Osteocyte (in vitro differentiated cells): ENCODE data around the gene MYO3A. TPM values are rescaled to one million over a fixed set of nuclear protein-coding genes. Genes with fewer than 3 reads are reported as not detected.

Experiments
- DNase-seq: peaks from one replicate; pipeline ENCODE4 v3.0.0; 2021; ENCODE audit warnings: mixed read lengths; ENCODE audit not compliant: unreplicated experiment; ENCODE audit errors: extremely low spot score
- H3K27ac Mint-ChIP-seq: one replicate; pipeline ENCODE4 v1.8.0; 2021; ENCODE audit warnings: mild to moderate bottlenecking, mixed read lengths; ENCODE audit not compliant: unreplicated experiment
- H3K27me3 Mint-ChIP-seq: one replicate; pipeline ENCODE4 v1.8.0; 2021; ENCODE audit warnings: mixed read lengths; ENCODE audit not compliant: unreplicated experiment
- H3K36me3 Mint-ChIP-seq: one replicate; pipeline ENCODE4 v1.8.0; 2021; ENCODE audit warnings: mixed read lengths; ENCODE audit not compliant: unreplicated experiment
- H3K4me1 Mint-ChIP-seq: one replicate; pipeline ENCODE4 v1.8.0; 2021; ENCODE audit warnings: mixed read lengths; ENCODE audit not compliant: unreplicated experiment
- H3K4me3 Mint-ChIP-seq: one replicate; pipeline ENCODE4 v1.8.0; 2021; ENCODE audit warnings: mild to moderate bottlenecking, moderate library complexity, mixed read lengths; ENCODE audit not compliant: unreplicated experiment
- H3K9me3 Mint-ChIP-seq: one replicate; pipeline ENCODE4 v1.8.0; 2021; ENCODE audit warnings: mixed read lengths; ENCODE audit not compliant: unreplicated experiment
- CTCF ChIP-seq: fragments of 200-600 bp; sonication (generic); IDR thresholded peaks from 2 replicates; pipeline ENCODE4 v1.5.0; 2021; ENCODE audit warnings: antibody characterized with exemption, mild to moderate bottlenecking, moderate library complexity
- total RNA-seq: library from RNA; stranded (reverse); gene quantifications from 2 replicates; pipeline ENCODE4 v1.2.1, GENCODE V29; 2021

The MYO3A gene
- total RNA-seq, 1 donor from 2014 or later: not detected

- H3K27me3 Mint-ChIP-seq: peaks cover 54% of the 10 kb centered on the region
- no peak for TF ChIP-seq CTCF
- peaks cover 13% of the 10 kb centered on the region for H3K4me1 Mint-ChIP-seq
- no peak overlapping the region for H3K27ac Mint-ChIP-seq
- H3K36me3 Mint-ChIP-seq: no peaks in the 10 kb centered on the region
- peaks cover 3% of the 10 kb centered on the region for H3K9me3 Mint-ChIP-seq
- no peak for DNase-seq
- H3K4me3 Mint-ChIP-seq: peak overlapping the region; percentile 51
Measured at GRCh38 chr10:26215935-26216584, 282.0 kb downstream of the MYO3A start.

DNA sequence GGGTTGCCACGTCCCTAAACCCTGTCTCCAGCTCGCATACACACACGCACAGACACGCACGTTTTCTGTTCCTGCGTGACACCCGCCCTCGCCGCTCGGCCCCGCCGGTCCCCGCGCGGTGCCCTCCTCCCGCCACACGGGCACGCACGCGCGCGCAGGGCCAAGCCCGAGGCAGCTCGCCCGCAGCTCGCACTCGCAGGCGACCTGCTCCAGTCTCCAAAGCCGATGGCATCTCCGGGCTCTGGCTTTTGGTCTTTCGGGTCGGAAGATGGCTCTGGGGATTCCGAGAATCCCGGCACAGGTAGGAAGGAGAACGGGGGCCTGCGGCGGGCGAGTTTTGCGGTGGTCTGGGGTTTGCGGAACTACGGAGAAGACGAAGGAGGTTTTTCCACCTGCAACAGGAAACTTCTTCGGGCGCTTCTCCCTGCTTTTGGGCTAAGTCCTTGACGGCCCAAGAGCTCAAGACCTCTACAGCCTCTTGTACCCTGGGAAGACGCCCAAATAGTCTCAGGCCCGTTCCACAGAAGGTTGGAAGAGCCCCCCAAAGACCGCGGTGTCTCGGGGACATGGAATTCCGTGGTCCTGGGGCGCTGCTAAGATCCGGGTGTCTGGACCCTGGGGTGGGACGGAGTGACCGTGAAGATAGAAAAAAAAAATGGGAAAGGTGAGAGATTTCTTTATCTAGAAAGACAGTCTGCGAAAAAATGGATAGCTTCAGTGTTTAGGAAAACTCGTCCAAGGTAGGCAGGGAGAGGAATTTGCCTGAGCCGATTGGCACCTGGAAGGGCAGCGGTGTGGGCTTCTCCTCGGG lies 282.8 kb downstream of the MYO3A start, which contains the start of gene GAD2:
TSS of gene GAD2 (plus strand) at position 190 of the 811 bp plus-strand sequence. CDS start at position 226, 36 bp downstream.
- no peak within 1 kb of the TSS for H3K27ac Mint-ChIP-seq
- no peak for DNase-seq
- TF ChIP-seq CTCF: no peak
- no peaks in the 10 kb centered on the region for H3K36me3 Mint-ChIP-seq
- peaks cover 13% of the 10 kb centered on the region for H3K4me1 Mint-ChIP-seq
- H3K4me3 Mint-ChIP-seq: peak within 1 kb of the TSS; percentile 51
- H3K9me3 Mint-ChIP-seq: peaks cover 3% of the 10 kb centered on the region
- peaks cover 54% of the 10 kb centered on the region for H3K27me3 Mint-ChIP-seq

GRCh38 chr10:26217396-26218086 lies 283.5 kb downstream of the MYO3A start:
- H3K27ac Mint-ChIP-seq: no peak overlapping the region
- peaks cover 52% of the 10 kb centered on the region for H3K27me3 Mint-ChIP-seq

GRCh38 chr10:26219676-26220075 lies 285.6 kb downstream of the MYO3A start:
- Mint-ChIP-seq H3K9me3 (no peaks in the 10 kb centered on the region), H3K27ac (no peak overlapping the region), H3K27me3 (peaks cover 42% of the 10 kb centered on the region), H3K4me3 (no peak overlapping the region), H3K4me1 (peaks cover 13% of the 10 kb centered on the region), H3K36me3 (no peaks in the 10 kb centered on the region)
- DNase-seq: no peak
- no peak for TF ChIP-seq CTCF

More at GRCh38 chr10:26217396-26218086, 283.5 kb downstream of the MYO3A start:
- Mint-ChIP-seq H3K36me3 (no peaks in the 10 kb centered on the region), H3K4me1 (peaks cover 13% of the 10 kb centered on the region), H3K4me3 (no peak overlapping the region), H3K9me3 (peaks cover 3% of the 10 kb centered on the region)
- DNase-seq: no peak
- no peak for TF ChIP-seq CTCF
